Gastrocnemius medialis (tissue), 4 donors: ENCODE measurements around the gene TRIM69. TPM values are rescaled to one million over a fixed set of nuclear protein-coding genes. Genes with fewer than 3 reads are reported as not detected.

Source experiments
- ATAC-seq, 2 donors: fragments of 150-250 bp; one replicate each; pipeline ENCODE4 v1.9.1; 2016
- DNase-seq, 2 donors: peaks; one replicate each; pipeline ENCODE4 v3.0.0-alpha.2; 2019
- H3K27ac ChIP-seq, 4 donors: fragments of 200-600 bp; sonication (generic); 1 replicate in 1 of 4; 2 replicates in 3 of 4; pipeline ENCODE4 v1.5.1; 2016 to 2018; ENCODE audit warnings: mild to moderate bottlenecking in 2 of 4, moderate library complexity in 1 of 4
- H3K27me3 ChIP-seq, 3 donors: fragments of 200-600 bp; sonication (generic) in 2 of 3; 1 replicate in 1 of 3; 2 replicates in 2 of 3; pipeline versions ENCODE4 v1.5.1 to v1.6.0; 2016 to 2019; ENCODE audit warnings: mild to moderate bottlenecking in 1 of 3, moderate library complexity in 1 of 3
- H3K36me3 ChIP-seq, 2 donors: fragments of 200-600 bp; sonication (generic) in 1 of 2; one replicate each; pipeline ENCODE4 v1.5.1; 2017 to 2018
- H3K4me1 ChIP-seq, 2 donors: fragments of 200-600 bp; sonication (generic) in 1 of 2; one replicate each; pipeline ENCODE4 v1.5.1; 2016 to 2017; ENCODE audit warnings: mild to moderate bottlenecking in 2 of 2
- H3K4me3 ChIP-seq, 4 donors: fragments of 200-600 bp; sonication (generic) in 3 of 4; 1 replicate in 1 of 4; 2 replicates in 3 of 4; pipeline ENCODE4 v1.5.1; 2016 to 2019; ENCODE audit warnings: mild to moderate bottlenecking in 2 of 4
- H3K9me3 ChIP-seq, 3 donors: fragments of 200-600 bp; sonication (generic) in 2 of 3; 1 replicate in 1 of 3; 2 replicates in 2 of 3; pipeline ENCODE4 v1.5.1; 2016 to 2019
- POLR2A ChIP-seq, 2 donors: fragments of 450-650 bp; IDR thresholded peaks; one replicate each; pipeline ENCODE4 v1.6.1; 2017; ENCODE audit warnings: antibody characterized with exemption in 2 of 2, mild to moderate bottlenecking in 2 of 2, moderate library complexity in 2 of 2
- in situ Hi-C, 4 donors: fragments of 200-750 bp; cut with MboI; loops; one replicate each; pipeline versions ENCODE4 v1.15.0 to v1.8.0; 2017; ENCODE audit warnings: low sequenced_read_pairs in 4 of 4
- intact Hi-C: fragments of 100-400 bp; cut with DNase I; formaldehyde crosslinking; loops from one replicate; pipeline ENCODE4 v1.15.1; 2023; ENCODE audit warnings: low total_unique reads
- total RNA-seq, 4 donors: library from RNA; depleted of rRNA; stranded (reverse); fragments of >200 nt; gene quantifications; one replicate each; pipeline versions ENCODE4 v1.1.0 to v1.2.3, GENCODE V29; 2016
- TF ChIP-seq, protein P1 (sequence below), 5 experiments: fragments of 450-650 bp in 3 of 5; fragments of 200-600 bp in 2 of 5; sonication (generic) in 2 of 5; IDR thresholded peaks in 4 of 5; conservative IDR thresholded peaks in 1 of 5; 1 replicate in 4 of 5; 2 replicates in 1 of 5; pipeline ENCODE4 v1.5.1; 2016 to 2019; ENCODE audit warnings: antibody characterized with exemption in 5 of 5, mild to moderate bottlenecking in 3 of 5, moderate library complexity in 3 of 5

Gene TRIM69
- total RNA-seq, 4 donors from 2014 or later, result 13.5 to 20.8 (median 17.6) TPM

- no peaks in the 10 kb centered on the region for H3K9me3 ChIP-seq
- H3K27me3 ChIP-seq, result no peaks in the 10 kb centered on the region
- H3K36me3 ChIP-seq, result no peaks in the 10 kb centered on the region
- no peak for TF ChIP-seq POLR2A (IDR thresholded peaks at IDR 0.05)
- TF ChIP-seq, protein P1, sequence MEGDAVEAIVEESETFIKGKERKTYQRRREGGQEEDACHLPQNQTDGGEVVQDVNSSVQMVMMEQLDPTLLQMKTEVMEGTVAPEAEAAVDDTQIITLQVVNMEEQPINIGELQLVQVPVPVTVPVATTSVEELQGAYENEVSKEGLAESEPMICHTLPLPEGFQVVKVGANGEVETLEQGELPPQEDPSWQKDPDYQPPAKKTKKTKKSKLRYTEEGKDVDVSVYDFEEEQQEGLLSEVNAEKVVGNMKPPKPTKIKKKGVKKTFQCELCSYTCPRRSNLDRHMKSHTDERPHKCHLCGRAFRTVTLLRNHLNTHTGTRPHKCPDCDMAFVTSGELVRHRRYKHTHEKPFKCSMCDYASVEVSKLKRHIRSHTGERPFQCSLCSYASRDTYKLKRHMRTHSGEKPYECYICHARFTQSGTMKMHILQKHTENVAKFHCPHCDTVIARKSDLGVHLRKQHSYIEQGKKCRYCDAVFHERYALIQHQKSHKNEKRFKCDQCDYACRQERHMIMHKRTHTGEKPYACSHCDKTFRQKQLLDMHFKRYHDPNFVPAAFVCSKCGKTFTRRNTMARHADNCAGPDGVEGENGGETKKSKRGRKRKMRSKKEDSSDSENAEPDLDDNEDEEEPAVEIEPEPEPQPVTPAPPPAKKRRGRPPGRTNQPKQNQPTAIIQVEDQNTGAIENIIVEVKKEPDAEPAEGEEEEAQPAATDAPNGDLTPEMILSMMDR (IDR thresholded peaks at IDR 0.05 in 4 of 5, conservative IDR thresholded peaks at IDR 0.05 in 1 of 5), result no peak
- no peak overlapping the region for H3K27ac ChIP-seq
- intact Hi-C loops (no loop called here), in situ Hi-C loops (no loop called here)
- DNase-seq (no peak), ATAC-seq (no peak)
- H3K4me3 ChIP-seq, result no peak overlapping the region
- no peaks in the 10 kb centered on the region for H3K4me1 ChIP-seq
Observed at GRCh38 chr15:44775953-44776352, 39.6 kb downstream of the TRIM69 start.

DNA sequence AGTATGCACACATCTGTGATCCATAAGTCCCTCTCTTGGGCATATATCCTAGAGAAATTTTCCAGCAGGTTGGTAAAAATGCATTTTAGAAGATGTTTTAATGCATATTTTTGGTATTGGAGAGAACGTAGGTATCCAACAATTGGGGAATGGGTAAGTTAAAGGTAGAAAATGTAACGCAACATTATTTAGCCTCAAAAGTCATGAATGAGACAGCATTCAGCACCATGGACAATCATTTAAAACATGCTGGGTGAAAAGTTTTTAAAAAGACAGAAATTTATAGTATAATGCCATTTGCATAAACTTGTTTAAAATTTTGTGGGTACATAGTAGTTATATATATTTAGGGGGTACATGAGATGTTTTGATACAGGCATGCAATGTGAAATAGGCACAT is 43.4 kb downstream of the TRIM69 start:
- in situ Hi-C loops, result no loop called here
- intact Hi-C loops, result no loop called here
- Histone ChIP-seq H3K9me3 (no peaks in the 10 kb centered on the region), H3K4me1 (no peaks in the 10 kb centered on the region), H3K36me3 (no peaks in the 10 kb centered on the region), H3K27ac (no peak overlapping the region), H3K4me3 (no peak overlapping the region), H3K27me3 (no peaks in the 10 kb centered on the region)
- no peak for DNase-seq
- no peak for ATAC-seq
- TF ChIP-seq POLR2A (IDR thresholded peaks at IDR 0.05), result no peak
- TF ChIP-seq, protein P1 (IDR thresholded peaks at IDR 0.05 in 4 of 5, conservative IDR thresholded peaks at IDR 0.05 in 1 of 5), result no peak

- Histone ChIP-seq H3K4me1 (no peaks in the 10 kb centered on the region), H3K4me3 (no peak overlapping the region), H3K36me3 (no peaks in the 10 kb centered on the region), H3K27me3 (no peaks in the 10 kb centered on the region), H3K9me3 (no peaks in the 10 kb centered on the region), H3K27ac (no peak overlapping the region)
- intact Hi-C loops, result no loop called here
- in situ Hi-C loops, result no loop called here
- no peak for DNase-seq
- TF ChIP-seq, protein P1 (IDR thresholded peaks at IDR 0.05 in 4 of 5, conservative IDR thresholded peaks at IDR 0.05 in 1 of 5), result no peak
- TF ChIP-seq POLR2A (IDR thresholded peaks at IDR 0.05), result no peak
- ATAC-seq, result no peak
Observed at GRCh38 chr15:44780608-44781007, 44.3 kb downstream of the TRIM69 start.

- no peak for ATAC-seq
- no peak overlapping the region for H3K27ac ChIP-seq
- DNase-seq, result no peak
- intact Hi-C loops (no loop called here), in situ Hi-C loops (no loop called here)
- H3K4me3 ChIP-seq, result no peak overlapping the region
- H3K9me3 ChIP-seq, result no peaks in the 10 kb centered on the region
- H3K27me3 ChIP-seq, result no peaks in the 10 kb centered on the region
- no peaks in the 10 kb centered on the region for H3K4me1 ChIP-seq
- TF ChIP-seq POLR2A (IDR thresholded peaks at IDR 0.05), result no peak
- TF ChIP-seq, protein P1 (IDR thresholded peaks at IDR 0.05 in 4 of 5, conservative IDR thresholded peaks at IDR 0.05 in 1 of 5), result no peak
- H3K36me3 ChIP-seq, result no peaks in the 10 kb centered on the region
Observed at GRCh38 chr15:44781128-44781810, 44.9 kb downstream of the TRIM69 start.

GRCh38 chr15:44782516-44782915 is 46.2 kb downstream of the TRIM69 start:
- in situ Hi-C loops (no loop called here), intact Hi-C loops (no loop called here)
- no peaks in the 10 kb centered on the region for H3K36me3 ChIP-seq
- TF ChIP-seq, protein P1 (IDR thresholded peaks at IDR 0.05 in 4 of 5, conservative IDR thresholded peaks at IDR 0.05 in 1 of 5), result no peak
- TF ChIP-seq POLR2A (IDR thresholded peaks at IDR 0.05), result no peak
- H3K4me3 ChIP-seq, result no peak overlapping the region
- DNase-seq (no peak), ATAC-seq (no peak)
- H3K4me1 ChIP-seq, result no peaks in the 10 kb centered on the region
- H3K27ac ChIP-seq, result no peak overlapping the region
- no peaks in the 10 kb centered on the region for H3K9me3 ChIP-seq
- H3K27me3 ChIP-seq, result no peaks in the 10 kb centered on the region
